Stimulated activated CD4-positive, alpha-beta T cell treated with anti-CD3 and anti-CD28 coated beads, Interleukin-4, amount 100 ng/mL, for 24 hours (primary cell): Measurements from ENCODE around the gene OSBP.

Source experiments
- DNase-seq: peaks from one replicate; pipeline ENCODE4 v3.0.0-alpha.2; 2020

Gene OSBP

GRCh38 chr11:59601788-59602187 is 13.8 kb downstream of the OSBP start:
- DNase-seq = no peak

- no peak for DNase-seq
Observed at GRCh38 chr11:59600636-59601035, 14.9 kb downstream of the OSBP start.

- no peak for DNase-seq
Observed at GRCh38 chr11:59600234-59600633, 15.3 kb downstream of the OSBP start.

- DNase-seq = no peak
Observed at GRCh38 chr11:59598961-59599360, 16.6 kb downstream of the OSBP start.

GRCh38 chr11:59584294-59584693 is 31.3 kb downstream of the OSBP start:
- DNase-seq = no peak

GRCh38 chr11:59582006-59582405 is 33.6 kb downstream of the OSBP start:
- DNase-seq = no peak

- DNase-seq = no peak
Observed at GRCh38 chr11:59578369-59578768, 37.2 kb downstream of the OSBP start.

GRCh38 chr11:59575505-59575904 is 40.1 kb downstream of the OSBP start:
- DNase-seq = no peak

- no peak for DNase-seq
Observed at GRCh38 chr11:59574932-59575502, 40.6 kb downstream of the OSBP start.

- DNase-seq = no peak
Observed at GRCh38 chr11:59574467-59574866, 41.1 kb downstream of the OSBP start.

- DNase-seq = no peak
Observed at GRCh38 chr11:59573216-59573615, 42.4 kb downstream of the OSBP start.

GRCh38 chr11:59572091-59572490 is 43.5 kb downstream of the OSBP start:
- no peak for DNase-seq

GRCh38 chr11:59562292-59562691 is 53.3 kb downstream of the OSBP start:
- DNase-seq = no peak

GRCh38 chr11:59560702-59561473 is 54.7 kb downstream of the OSBP start:
- peak; percentile 85 for DNase-seq

- DNase-seq = peak; percentile 85
Observed at GRCh38 chr11:59560290-59560701, 55.3 kb downstream of the OSBP start.

- DNase-seq = no peak
Observed at GRCh38 chr11:59559886-59560285, 55.7 kb downstream of the OSBP start.

- no peak for DNase-seq
Observed at GRCh38 chr11:59558270-59558643, 57.3 kb downstream of the OSBP start.

- no peak for DNase-seq
Observed at GRCh38 chr11:59556917-59557348, 58.6 kb downstream of the OSBP start.

GRCh38 chr11:59556115-59556916 is 59.3 kb downstream of the OSBP start:
- peak; percentile 83 for DNase-seq

- no peak for DNase-seq
Observed at GRCh38 chr11:59555601-59556114, 59.9 kb downstream of the OSBP start.

GRCh38 chr11:59553323-59553722 is 62.3 kb downstream of the OSBP start:
- no peak for DNase-seq

GRCh38 chr11:59552844-59553243 is 62.7 kb downstream of the OSBP start:
- DNase-seq = no peak

- peak; percentile 39 for DNase-seq
Observed at GRCh38 chr11:59551659-59552521, 63.7 kb downstream of the OSBP start.
